HEK293 (cell line): Measurements from ENCODE around the gene PAXX.

Source experiments
- CTCF ChIA-PET: fragments of 350-600 bp; formaldehyde crosslinking; extraction: SDS; loops from one replicate; lab custom pipeline; 2021; ENCODE audit warnings: antibody characterized with exemption; lab: Yijun Ruan, JAX
- POLR2A ChIA-PET: fragments of 300-600 bp; formaldehyde crosslinking; extraction: SDS; loops from one replicate; lab custom pipeline; 2020; ENCODE audit warnings: antibody characterized with exemption, inconsistent platforms; lab: Yijun Ruan, JAX
- H3K27ac ChIP-seq: fragments of 200-500 bp; sonication (Bioruptor generic); 2 replicates; pipeline ENCODE4 v1.5.1; 2014; ENCODE audit warnings: low read depth, low read length, control low read depth, inconsistent platforms; ENCODE audit errors: extremely low read depth
- H3K36me3 ChIP-seq, 2 experiments: fragments of 200-500 bp in 1 of 2; sonication (Bioruptor generic) in 1 of 2; 1 replicate in 1 of 2; 2 replicates in 1 of 2; pipeline ENCODE4 v1.5.1; 2014 to 2017; ENCODE audit warnings: inconsistent platforms in 2 of 2, low read length in 2 of 2; ENCODE audit not compliant: control insufficient read depth in 2 of 2, insufficient read depth in 1 of 2
- H3K4me1 ChIP-seq: fragments of 200-500 bp; sonication (Bioruptor generic); 2 replicates; pipeline ENCODE4 v1.5.1; 2014; ENCODE audit warnings: mild to moderate bottlenecking, low read length, inconsistent platforms; ENCODE audit not compliant: control insufficient read depth, insufficient read depth
- H3K4me3 ChIP-seq: 2 replicates; pipeline ENCODE4 v1.5.1; 2011; ENCODE audit warnings: low read depth, mild to moderate bottlenecking, control low read depth, low read length, moderate library complexity
- H3K9me3 ChIP-seq: fragments of 200-500 bp; sonication (Bioruptor generic); 2 replicates; pipeline ENCODE4 v1.5.1; 2014; ENCODE audit warnings: low read depth, low read length, inconsistent platforms; ENCODE audit not compliant: control insufficient read depth, insufficient read depth
- BCL11B ChIP-seq: fragments of 450-650 bp; formaldehyde crosslinking; IDR thresholded peaks from 2 replicates; pipeline ENCODE4 v1.5.1; 2016; ENCODE audit warnings: low read depth, missing biosample characterization, missing genetic modification characterization
- HOXC10 ChIP-seq: sonication (generic); formaldehyde crosslinking; IDR thresholded peaks from 2 replicates; pipeline ENCODE4 v1.8.1; 2023; ENCODE audit warnings: mild to moderate bottlenecking, missing genetic modification reagents
- KLF9 ChIP-seq: fragments of 450-650 bp; formaldehyde crosslinking; IDR thresholded peaks from 2 replicates; pipeline ENCODE4 v1.5.1; 2016; ENCODE audit warnings: missing biosample characterization, missing genetic modification characterization, low read depth
- SCRT2 ChIP-seq: fragments of 450-650 bp; formaldehyde crosslinking; IDR thresholded peaks from 2 replicates; pipeline ENCODE4 v1.5.1; 2016; ENCODE audit warnings: missing biosample characterization, missing genetic modification characterization
- ZBTB7A ChIP-seq: fragments of 450-650 bp; formaldehyde crosslinking; IDR thresholded peaks from 2 replicates; pipeline ENCODE4 v1.5.1; 2016; ENCODE audit warnings: low read depth, missing biosample characterization, missing genetic modification characterization
- ZFP37 ChIP-seq: fragments of 450-650 bp; formaldehyde crosslinking; IDR thresholded peaks from 2 replicates; pipeline ENCODE4 v1.5.1; 2016; ENCODE audit warnings: missing biosample characterization, missing genetic modification characterization
- ZNF140 ChIP-seq: fragments of 450-650 bp; formaldehyde crosslinking; IDR thresholded peaks from 2 replicates; pipeline ENCODE4 v1.5.1; 2016; ENCODE audit warnings: missing biosample characterization, missing genetic modification characterization
- ZNF223 ChIP-seq: fragments of 450-650 bp; formaldehyde crosslinking; IDR thresholded peaks from 2 replicates; pipeline ENCODE4 v1.5.1; 2016; ENCODE audit warnings: missing biosample characterization, missing genetic modification characterization
- ZNF239 ChIP-seq: fragments of 450-650 bp; formaldehyde crosslinking; IDR thresholded peaks from 2 replicates; pipeline ENCODE4 v1.5.1; 2016; ENCODE audit warnings: missing biosample characterization, missing genetic modification characterization
- ZNF266 ChIP-seq: fragments of 450-650 bp; formaldehyde crosslinking; IDR thresholded peaks from 2 replicates; pipeline ENCODE4 v1.5.1; 2016; ENCODE audit warnings: missing biosample characterization, missing genetic modification characterization, low read depth
- ZNF324 ChIP-seq: fragments of 450-650 bp; formaldehyde crosslinking; IDR thresholded peaks from 2 replicates; pipeline ENCODE4 v1.5.1; 2016; ENCODE audit warnings: missing biosample characterization, missing genetic modification characterization
- ZNF548 ChIP-seq: fragments of 450-650 bp; formaldehyde crosslinking; IDR thresholded peaks from 2 replicates; pipeline ENCODE4 v1.5.1; 2016; ENCODE audit warnings: missing biosample characterization, missing genetic modification characterization
- ZNF658 ChIP-seq: fragments of 450-650 bp; formaldehyde crosslinking; IDR thresholded peaks from 2 replicates; pipeline ENCODE4; 2016; ENCODE audit warnings: missing biosample characterization, missing genetic modification characterization
- ZNF747 ChIP-seq: fragments of 450-650 bp; formaldehyde crosslinking; IDR thresholded peaks from 2 replicates; pipeline ENCODE4 v1.5.1; 2016; ENCODE audit warnings: missing biosample characterization, missing genetic modification characterization
- TF ChIP-seq, protein P1 (sequence below): fragments of 450-650 bp; formaldehyde crosslinking; IDR thresholded peaks from 2 replicates; pipeline ENCODE4 v1.5.1; 2016; ENCODE audit warnings: missing biosample characterization, missing genetic modification characterization, borderline replicate concordance
- TF ChIP-seq, protein P2 (sequence below): fragments of 450-650 bp; formaldehyde crosslinking; IDR thresholded peaks from 2 replicates; pipeline ENCODE4 v1.5.1; 2017; ENCODE audit warnings: missing biosample characterization, missing genetic modification characterization
- TF ChIP-seq, protein P3 (sequence below): fragments of 450-650 bp; formaldehyde crosslinking; IDR thresholded peaks from 2 replicates; pipeline ENCODE4 v1.5.1; 2017; ENCODE audit warnings: missing biosample characterization, missing genetic modification characterization
- TF ChIP-seq, protein P4 (sequence below): fragments of 450-650 bp; formaldehyde crosslinking; IDR thresholded peaks from 2 replicates; pipeline ENCODE4 v1.5.1; 2017; ENCODE audit warnings: missing biosample characterization, missing genetic modification characterization
- TF ChIP-seq, protein P5 (sequence below): fragments of 450-650 bp; formaldehyde crosslinking; IDR thresholded peaks from 2 replicates; pipeline ENCODE4 v1.5.1; 2017; ENCODE audit warnings: missing biosample characterization, missing genetic modification characterization
- TF ChIP-seq, protein P6 (sequence below): fragments of 450-650 bp; formaldehyde crosslinking; conservative IDR thresholded peaks from 2 replicates; pipeline ENCODE4 v1.5.1; 2016; ENCODE audit warnings: low read depth, missing biosample characterization, missing genetic modification characterization

The PAXX gene

DNA sequence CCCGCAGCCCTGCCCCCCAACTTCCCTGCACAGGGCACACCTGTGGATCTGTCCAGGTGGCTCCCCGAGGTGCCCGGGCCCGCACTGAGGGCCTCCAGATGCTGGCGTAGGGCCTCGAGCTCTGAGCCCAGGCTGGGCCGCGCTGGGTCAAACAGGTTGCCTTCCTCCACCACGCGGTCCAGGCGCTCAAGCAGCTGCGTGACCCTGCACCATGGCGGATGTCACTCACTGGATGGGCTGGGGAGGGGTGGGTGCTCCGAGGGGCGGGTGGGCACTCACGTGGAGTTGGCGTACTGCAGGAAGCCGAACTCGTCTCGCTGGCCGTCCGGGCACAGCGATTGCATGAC lies 30.4 kb downstream of the PAXX start (continued):
- no peak for TF ChIP-seq ZNF548 (tag by site-specific recombination)
- TF ChIP-seq, protein P1, sequence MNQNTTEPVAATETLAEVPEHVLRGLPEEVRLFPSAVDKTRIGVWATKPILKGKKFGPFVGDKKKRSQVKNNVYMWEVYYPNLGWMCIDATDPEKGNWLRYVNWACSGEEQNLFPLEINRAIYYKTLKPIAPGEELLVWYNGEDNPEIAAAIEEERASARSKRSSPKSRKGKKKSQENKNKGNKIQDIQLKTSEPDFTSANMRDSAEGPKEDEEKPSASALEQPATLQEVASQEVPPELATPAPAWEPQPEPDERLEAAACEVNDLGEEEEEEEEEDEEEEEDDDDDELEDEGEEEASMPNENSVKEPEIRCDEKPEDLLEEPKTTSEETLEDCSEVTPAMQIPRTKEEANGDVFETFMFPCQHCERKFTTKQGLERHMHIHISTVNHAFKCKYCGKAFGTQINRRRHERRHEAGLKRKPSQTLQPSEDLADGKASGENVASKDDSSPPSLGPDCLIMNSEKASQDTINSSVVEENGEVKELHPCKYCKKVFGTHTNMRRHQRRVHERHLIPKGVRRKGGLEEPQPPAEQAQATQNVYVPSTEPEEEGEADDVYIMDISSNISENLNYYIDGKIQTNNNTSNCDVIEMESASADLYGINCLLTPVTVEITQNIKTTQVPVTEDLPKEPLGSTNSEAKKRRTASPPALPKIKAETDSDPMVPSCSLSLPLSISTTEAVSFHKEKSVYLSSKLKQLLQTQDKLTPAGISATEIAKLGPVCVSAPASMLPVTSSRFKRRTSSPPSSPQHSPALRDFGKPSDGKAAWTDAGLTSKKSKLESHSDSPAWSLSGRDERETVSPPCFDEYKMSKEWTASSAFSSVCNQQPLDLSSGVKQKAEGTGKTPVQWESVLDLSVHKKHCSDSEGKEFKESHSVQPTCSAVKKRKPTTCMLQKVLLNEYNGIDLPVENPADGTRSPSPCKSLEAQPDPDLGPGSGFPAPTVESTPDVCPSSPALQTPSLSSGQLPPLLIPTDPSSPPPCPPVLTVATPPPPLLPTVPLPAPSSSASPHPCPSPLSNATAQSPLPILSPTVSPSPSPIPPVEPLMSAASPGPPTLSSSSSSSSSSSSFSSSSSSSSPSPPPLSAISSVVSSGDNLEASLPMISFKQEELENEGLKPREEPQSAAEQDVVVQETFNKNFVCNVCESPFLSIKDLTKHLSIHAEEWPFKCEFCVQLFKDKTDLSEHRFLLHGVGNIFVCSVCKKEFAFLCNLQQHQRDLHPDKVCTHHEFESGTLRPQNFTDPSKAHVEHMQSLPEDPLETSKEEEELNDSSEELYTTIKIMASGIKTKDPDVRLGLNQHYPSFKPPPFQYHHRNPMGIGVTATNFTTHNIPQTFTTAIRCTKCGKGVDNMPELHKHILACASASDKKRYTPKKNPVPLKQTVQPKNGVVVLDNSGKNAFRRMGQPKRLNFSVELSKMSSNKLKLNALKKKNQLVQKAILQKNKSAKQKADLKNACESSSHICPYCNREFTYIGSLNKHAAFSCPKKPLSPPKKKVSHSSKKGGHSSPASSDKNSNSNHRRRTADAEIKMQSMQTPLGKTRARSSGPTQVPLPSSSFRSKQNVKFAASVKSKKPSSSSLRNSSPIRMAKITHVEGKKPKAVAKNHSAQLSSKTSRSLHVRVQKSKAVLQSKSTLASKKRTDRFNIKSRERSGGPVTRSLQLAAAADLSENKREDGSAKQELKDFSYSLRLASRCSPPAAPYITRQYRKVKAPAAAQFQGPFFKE (tag by site-specific recombination), result 0 out of 2 replicates have a peak, but pooled peaks have one; percentile 3
- TF ChIP-seq, protein P2, sequence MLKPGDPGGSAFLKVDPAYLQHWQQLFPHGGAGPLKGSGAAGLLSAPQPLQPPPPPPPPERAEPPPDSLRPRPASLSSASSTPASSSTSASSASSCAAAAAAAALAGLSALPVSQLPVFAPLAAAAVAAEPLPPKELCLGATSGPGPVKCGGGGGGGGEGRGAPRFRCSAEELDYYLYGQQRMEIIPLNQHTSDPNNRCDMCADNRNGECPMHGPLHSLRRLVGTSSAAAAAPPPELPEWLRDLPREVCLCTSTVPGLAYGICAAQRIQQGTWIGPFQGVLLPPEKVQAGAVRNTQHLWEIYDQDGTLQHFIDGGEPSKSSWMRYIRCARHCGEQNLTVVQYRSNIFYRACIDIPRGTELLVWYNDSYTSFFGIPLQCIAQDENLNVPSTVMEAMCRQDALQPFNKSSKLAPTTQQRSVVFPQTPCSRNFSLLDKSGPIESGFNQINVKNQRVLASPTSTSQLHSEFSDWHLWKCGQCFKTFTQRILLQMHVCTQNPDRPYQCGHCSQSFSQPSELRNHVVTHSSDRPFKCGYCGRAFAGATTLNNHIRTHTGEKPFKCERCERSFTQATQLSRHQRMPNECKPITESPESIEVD, result no peak
- TF ChIP-seq HOXC10 (CRISPR knock-in tag), result no peak
- no peak for TF ChIP-seq ZNF223
- TF ChIP-seq KLF9 (tag by site-specific recombination), result no peak
- TF ChIP-seq SCRT2 (tag by site-specific recombination), result 0 out of 2 replicates have a peak, but pooled peaks have one; percentile 39
- TF ChIP-seq, protein P3, sequence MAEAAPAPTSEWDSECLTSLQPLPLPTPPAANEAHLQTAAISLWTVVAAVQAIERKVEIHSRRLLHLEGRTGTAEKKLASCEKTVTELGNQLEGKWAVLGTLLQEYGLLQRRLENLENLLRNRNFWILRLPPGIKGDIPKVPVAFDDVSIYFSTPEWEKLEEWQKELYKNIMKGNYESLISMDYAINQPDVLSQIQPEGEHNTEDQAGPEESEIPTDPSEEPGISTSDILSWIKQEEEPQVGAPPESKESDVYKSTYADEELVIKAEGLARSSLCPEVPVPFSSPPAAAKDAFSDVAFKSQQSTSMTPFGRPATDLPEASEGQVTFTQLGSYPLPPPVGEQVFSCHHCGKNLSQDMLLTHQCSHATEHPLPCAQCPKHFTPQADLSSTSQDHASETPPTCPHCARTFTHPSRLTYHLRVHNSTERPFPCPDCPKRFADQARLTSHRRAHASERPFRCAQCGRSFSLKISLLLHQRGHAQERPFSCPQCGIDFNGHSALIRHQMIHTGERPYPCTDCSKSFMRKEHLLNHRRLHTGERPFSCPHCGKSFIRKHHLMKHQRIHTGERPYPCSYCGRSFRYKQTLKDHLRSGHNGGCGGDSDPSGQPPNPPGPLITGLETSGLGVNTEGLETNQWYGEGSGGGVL (tag by site-specific recombination), result no peak
- TF ChIP-seq, protein P4, sequence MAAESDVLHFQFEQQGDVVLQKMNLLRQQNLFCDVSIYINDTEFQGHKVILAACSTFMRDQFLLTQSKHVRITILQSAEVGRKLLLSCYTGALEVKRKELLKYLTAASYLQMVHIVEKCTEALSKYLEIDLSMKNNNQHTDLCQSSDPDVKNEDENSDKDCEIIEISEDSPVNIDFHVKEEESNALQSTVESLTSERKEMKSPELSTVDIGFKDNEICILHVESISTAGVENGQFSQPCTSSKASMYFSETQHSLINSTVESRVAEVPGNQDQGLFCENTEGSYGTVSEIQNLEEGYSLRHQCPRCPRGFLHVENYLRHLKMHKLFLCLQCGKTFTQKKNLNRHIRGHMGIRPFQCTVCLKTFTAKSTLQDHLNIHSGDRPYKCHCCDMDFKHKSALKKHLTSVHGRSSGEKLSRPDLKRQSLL, result no peak
- TF ChIP-seq ZNF266 (tag by site-specific recombination), result no peak
- no peak for TF ChIP-seq ZNF658 (tag by site-specific recombination)
- no peak for TF ChIP-seq ZNF324 (tag by site-specific recombination)
- no peak for TF ChIP-seq ZNF239 (tag by site-specific recombination)
- TF ChIP-seq, protein P5, sequence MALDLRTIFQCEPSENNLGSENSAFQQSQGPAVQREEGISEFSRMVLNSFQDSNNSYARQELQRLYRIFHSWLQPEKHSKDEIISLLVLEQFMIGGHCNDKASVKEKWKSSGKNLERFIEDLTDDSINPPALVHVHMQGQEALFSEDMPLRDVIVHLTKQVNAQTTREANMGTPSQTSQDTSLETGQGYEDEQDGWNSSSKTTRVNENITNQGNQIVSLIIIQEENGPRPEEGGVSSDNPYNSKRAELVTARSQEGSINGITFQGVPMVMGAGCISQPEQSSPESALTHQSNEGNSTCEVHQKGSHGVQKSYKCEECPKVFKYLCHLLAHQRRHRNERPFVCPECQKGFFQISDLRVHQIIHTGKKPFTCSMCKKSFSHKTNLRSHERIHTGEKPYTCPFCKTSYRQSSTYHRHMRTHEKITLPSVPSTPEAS, result no peak
- TF ChIP-seq ZFP37 (tag by site-specific recombination), result no peak

DNA sequence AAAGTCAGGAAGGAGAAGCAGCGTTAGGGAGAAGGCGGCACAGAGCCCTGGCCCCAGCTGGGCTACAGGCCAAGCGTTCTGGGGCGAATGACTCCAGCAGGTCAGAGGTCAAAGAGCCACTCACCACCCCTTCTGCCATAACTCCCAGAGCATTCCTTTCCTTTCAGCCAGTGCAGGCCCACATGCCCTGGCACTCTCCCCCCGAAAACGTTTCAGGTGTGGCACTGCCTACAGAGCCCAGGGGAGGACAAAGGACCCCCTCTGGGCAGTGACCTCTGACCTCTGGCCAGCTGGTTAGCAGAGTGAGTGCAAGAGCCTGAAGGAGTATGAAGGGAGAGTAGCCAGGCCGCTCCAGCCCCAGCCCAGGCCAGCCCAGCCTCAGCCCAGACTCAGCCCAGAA lies 30.9 kb downstream of the PAXX start:
- Histone ChIP-seq H3K36me3 (peaks cover 0 to 14% of the 10 kb centered on the region in 2 experiments; a peak in 1 of 3 replicates), H3K9me3 (no peaks in the 10 kb centered on the region), H3K4me3 (no peak overlapping the region), H3K4me1 (peaks cover 2% of the 10 kb centered on the region; the same call in 1 of the 2 replicates), H3K27ac (no peak overlapping the region)
- ChIA-PET CTCF (interaction anchor here (0.6 to 3.7 kb wide), 3 partner anchors 9 to 21 kb away, joined by 3 to 19 read pairs (median 5); no protein-coding TSS in a partner anchor), POLR2A (interaction anchor here (1.1 kb wide), 1 partner anchor 183 kb away, joined by 3 read pairs; no protein-coding TSS in a partner anchor)
- TF ChIP-seq ZNF140 (tag by site-specific recombination), result no peak
- peak; percentile 62; the same call in 1 of the 2 replicates for TF ChIP-seq ZBTB7A (tag by site-specific recombination)
- TF ChIP-seq ZFP37 (tag by site-specific recombination), result no peak
- TF ChIP-seq, protein P6, sequence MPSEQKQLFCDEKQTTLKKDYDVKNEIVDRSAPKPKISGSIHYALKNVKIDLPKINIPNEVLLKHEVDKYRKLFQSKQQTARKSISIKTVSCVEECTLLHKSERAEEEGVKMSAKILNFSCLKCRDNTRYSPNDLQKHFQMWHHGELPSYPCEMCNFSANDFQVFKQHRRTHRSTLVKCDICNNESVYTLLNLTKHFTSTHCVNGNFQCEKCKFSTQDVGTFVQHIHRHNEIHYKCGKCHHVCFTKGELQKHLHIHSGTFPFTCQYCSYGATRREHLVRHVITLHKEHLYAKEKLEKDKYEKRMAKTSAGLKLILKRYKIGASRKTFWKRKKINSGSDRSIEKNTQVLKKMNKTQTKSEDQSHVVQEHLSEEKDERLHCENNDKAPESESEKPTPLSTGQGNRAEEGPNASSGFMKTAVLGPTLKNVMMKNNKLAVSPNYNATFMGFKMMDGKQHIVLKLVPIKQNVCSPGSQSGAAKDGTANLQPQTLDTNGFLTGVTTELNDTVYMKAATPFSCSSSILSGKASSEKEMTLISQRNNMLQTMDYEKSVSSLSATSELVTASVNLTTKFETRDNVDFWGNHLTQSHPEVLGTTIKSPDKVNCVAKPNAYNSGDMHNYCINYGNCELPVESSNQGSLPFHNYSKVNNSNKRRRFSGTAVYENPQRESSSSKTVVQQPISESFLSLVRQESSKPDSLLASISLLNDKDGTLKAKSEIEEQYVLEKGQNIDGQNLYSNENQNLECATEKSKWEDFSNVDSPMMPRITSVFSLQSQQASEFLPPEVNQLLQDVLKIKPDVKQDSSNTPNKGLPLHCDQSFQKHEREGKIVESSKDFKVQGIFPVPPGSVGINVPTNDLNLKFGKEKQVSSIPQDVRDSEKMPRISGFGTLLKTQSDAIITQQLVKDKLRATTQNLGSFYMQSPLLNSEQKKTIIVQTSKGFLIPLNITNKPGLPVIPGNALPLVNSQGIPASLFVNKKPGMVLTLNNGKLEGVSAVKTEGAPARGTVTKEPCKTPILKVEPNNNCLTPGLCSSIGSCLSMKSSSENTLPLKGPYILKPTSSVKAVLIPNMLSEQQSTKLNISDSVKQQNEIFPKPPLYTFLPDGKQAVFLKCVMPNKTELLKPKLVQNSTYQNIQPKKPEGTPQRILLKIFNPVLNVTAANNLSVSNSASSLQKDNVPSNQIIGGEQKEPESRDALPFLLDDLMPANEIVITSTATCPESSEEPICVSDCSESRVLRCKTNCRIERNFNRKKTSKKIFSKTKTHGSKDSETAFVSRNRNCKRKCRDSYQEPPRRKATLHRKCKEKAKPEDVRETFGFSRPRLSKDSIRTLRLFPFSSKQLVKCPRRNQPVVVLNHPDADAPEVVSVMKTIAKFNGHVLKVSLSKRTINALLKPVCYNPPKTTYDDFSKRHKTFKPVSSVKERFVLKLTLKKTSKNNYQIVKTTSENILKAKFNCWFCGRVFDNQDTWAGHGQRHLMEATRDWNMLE, result no peak
- TF ChIP-seq ZNF747 (tag by site-specific recombination), result no peak
- peak; percentile 99 for TF ChIP-seq BCL11B
